ENCODE data around the gene ACTR3. TPM values are rescaled to one million over a fixed set of nuclear protein-coding genes. Genes with fewer than 3 reads are reported as not detected.

Gene ACTR3
- total RNA-seq = 145 and 156 TPM in 2 replicates

GRCh38 chr2:113889471-113890252 lies at the start of gene ACTR3:
Gene ACTR3, plus strand, starts transcription at chr2:113890089. Its CDS starts 191 bp downstream, at chr2:113890280.

Other genes starting within 250 kb of the ACTR3 start
- gene SLC35F5, start 133.4 kb upstream of the ACTR3 start, total RNA-seq = 40.5 and 46.3 TPM in 2 replicates